ENCODE measurements around the gene CNPY1.

DNA sequence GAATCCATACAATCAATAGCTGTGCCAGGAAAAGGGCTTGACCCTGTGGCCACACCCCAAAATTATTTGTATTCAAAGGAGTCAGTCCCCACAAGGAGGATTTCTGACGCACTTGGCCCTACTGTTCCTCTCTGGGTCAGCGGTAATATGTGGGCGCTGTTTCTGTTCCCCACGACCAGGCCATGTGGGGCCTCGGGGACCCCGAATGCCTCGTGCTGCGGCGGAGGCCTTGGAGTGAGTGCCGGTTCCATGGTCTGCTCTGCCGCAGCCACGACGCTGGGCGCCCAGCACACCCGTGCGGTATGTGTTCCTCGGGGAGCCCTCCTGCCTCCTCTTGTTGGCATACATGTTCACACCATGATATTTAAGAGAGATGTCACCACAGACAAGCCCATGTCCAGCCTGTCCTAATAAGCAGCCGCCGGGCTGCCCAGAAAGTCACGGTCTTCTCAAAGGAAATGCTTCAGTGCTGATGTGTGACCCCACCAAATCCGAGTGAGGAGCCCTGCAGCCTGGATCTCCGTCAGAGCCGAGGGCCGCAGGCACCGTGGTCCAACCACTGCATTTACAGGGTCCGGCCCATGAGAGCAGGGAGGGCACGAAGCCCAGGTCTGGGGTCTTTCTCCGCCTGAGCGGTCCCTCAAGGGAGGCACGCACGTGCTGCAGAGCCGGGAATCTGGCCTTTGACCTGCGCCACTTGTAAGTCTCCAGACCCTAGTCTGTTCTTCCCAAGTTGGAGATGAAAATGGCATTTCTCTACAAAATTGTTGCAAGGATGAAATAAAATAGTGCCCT is 52.4 kb downstream of the CNPY1 start:
- no peak for TF ChIP-seq EP300 (IDR thresholded peaks at IDR 0.05)
- TF ChIP-seq, protein P1, sequence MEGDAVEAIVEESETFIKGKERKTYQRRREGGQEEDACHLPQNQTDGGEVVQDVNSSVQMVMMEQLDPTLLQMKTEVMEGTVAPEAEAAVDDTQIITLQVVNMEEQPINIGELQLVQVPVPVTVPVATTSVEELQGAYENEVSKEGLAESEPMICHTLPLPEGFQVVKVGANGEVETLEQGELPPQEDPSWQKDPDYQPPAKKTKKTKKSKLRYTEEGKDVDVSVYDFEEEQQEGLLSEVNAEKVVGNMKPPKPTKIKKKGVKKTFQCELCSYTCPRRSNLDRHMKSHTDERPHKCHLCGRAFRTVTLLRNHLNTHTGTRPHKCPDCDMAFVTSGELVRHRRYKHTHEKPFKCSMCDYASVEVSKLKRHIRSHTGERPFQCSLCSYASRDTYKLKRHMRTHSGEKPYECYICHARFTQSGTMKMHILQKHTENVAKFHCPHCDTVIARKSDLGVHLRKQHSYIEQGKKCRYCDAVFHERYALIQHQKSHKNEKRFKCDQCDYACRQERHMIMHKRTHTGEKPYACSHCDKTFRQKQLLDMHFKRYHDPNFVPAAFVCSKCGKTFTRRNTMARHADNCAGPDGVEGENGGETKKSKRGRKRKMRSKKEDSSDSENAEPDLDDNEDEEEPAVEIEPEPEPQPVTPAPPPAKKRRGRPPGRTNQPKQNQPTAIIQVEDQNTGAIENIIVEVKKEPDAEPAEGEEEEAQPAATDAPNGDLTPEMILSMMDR (IDR thresholded peaks at IDR 0.05): no peak
